BJ (cell line): Measurements from ENCODE around the gene CTNNA1. TPM values are rescaled to one million over a fixed set of nuclear protein-coding genes. Genes with fewer than 3 reads are reported as not detected.

Experiments
- CTCF ChIA-PET: fragments of 350-600 bp; formaldehyde crosslinking; extraction: SDS; loops from one replicate; lab custom pipeline; 2021; ENCODE audit warnings: antibody characterized with exemption, inconsistent platforms; lab: Yijun Ruan, JAX
- POLR2A ChIA-PET: fragments of 300-600 bp; sonication (Branson Sonifier 250); formaldehyde crosslinking; extraction: SDS; loops from one replicate; lab custom pipeline; 2021; ENCODE audit warnings: antibody characterized with exemption; lab: Charles Lee
- DNase-seq: peaks from one replicate; pipeline ENCODE4 v3.0.0-alpha.2; 2011; ENCODE audit warnings: low read depth
- H3K27me3 ChIP-seq: 2 replicates; pipeline ENCODE4 v1.6.0; 2011; ENCODE audit warnings: low read length; ENCODE audit not compliant: control insufficient read depth, insufficient read depth
- H3K36me3 ChIP-seq: 2 replicates; pipeline ENCODE4 v1.5.1; 2011; ENCODE audit warnings: low read length; ENCODE audit not compliant: control insufficient read depth, insufficient read depth
- H3K4me3 ChIP-seq: 2 replicates; pipeline ENCODE4 v1.5.1; 2011; ENCODE audit warnings: low read depth, mild to moderate bottlenecking, control low read depth, low read length
- polyA plus RNA-seq: library from polyadenylated mRNA; depleted of rRNA; stranded (reverse); fragments of >200 nt; gene quantifications from 2 replicates; pipeline ENCODE4 v1.2.3, GENCODE V29; 2011
- TF ChIP-seq, protein P1 (sequence below): IDR thresholded peaks from 2 replicates; pipeline ENCODE4 v1.5.1; 2011; ENCODE audit warnings: low read depth, mild to moderate bottlenecking, control low read depth, inconsistent platforms, low read length, moderate library complexity; ENCODE audit not compliant: insufficient read depth

The CTNNA1 gene
- polyA plus RNA-seq, 1 experiment = 169 TPM

DNA sequence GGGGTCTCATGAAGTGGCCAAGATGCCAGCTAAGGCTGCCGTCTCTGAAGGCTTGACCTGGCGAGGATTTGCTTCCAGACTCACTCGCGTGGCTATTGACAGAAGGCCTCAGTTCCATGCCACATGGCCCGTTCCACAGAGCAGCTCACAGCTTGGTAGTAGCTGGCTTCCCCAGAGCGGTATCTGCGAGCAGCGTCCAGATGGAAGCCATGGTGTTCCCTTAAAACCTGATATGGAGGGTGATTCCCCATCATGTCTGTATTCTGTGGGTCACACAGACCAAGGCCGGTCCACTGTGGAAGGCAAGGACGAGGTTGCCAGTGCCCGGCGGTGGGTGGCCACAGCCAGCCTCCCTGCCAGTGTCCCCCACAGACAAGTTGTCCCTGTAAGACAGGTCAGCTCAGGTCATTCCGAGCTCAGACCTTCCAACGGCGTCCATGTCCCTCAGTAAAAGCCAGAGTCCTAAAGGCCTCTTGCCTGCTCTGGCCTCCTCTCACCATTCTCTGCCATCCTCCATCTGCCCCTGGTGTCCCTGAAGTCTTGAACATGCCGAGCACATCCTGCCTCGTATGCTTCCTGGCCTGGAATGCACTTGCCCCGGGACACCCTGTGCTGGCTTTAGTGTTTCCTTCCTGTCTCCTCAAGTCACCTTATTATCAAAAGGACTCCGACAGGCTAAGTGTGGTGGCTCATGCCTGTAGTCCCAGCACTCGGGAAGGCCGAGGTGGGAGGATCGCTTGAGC lies 183.2 kb downstream of the CTNNA1 start:
- ChIA-PET CTCF (no interaction called here), POLR2A (no interaction called here)
- TF ChIP-seq, protein P1, sequence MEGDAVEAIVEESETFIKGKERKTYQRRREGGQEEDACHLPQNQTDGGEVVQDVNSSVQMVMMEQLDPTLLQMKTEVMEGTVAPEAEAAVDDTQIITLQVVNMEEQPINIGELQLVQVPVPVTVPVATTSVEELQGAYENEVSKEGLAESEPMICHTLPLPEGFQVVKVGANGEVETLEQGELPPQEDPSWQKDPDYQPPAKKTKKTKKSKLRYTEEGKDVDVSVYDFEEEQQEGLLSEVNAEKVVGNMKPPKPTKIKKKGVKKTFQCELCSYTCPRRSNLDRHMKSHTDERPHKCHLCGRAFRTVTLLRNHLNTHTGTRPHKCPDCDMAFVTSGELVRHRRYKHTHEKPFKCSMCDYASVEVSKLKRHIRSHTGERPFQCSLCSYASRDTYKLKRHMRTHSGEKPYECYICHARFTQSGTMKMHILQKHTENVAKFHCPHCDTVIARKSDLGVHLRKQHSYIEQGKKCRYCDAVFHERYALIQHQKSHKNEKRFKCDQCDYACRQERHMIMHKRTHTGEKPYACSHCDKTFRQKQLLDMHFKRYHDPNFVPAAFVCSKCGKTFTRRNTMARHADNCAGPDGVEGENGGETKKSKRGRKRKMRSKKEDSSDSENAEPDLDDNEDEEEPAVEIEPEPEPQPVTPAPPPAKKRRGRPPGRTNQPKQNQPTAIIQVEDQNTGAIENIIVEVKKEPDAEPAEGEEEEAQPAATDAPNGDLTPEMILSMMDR = no peak
- Histone ChIP-seq H3K4me3 (no peak overlapping the region), H3K36me3 (peaks cover 30% of the 10 kb centered on the region), H3K27me3 (no peaks in the 10 kb centered on the region)
- DNase-seq = no peak

DNA sequence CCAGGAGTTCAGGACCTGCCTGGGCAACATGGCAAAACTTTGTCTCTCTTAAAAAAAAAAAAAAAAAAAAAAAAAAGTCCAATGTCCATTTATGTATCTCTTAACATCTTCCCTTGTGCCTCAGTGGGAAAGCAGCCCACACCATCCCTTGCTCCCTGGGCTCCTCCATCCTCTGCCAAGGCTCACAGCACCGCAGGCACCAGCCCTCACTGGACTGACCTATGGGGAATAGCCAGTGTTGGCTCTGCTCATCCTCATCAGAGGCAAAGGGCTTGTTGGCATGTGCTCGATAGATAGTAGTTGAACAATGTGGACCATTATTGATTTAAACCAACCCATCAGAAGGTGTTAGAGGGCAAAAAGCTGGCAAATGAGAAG lies 183.7 kb downstream of the CTNNA1 start:
- POLR2A ChIA-PET = no interaction called here
- CTCF ChIA-PET = no interaction called here
- no peak overlapping the region for H3K4me3 ChIP-seq
- TF ChIP-seq, protein P1 = no peak
- H3K27me3 ChIP-seq = no peaks in the 10 kb centered on the region
- no peak for DNase-seq
- peaks cover 27% of the 10 kb centered on the region for H3K36me3 ChIP-seq

DNA sequence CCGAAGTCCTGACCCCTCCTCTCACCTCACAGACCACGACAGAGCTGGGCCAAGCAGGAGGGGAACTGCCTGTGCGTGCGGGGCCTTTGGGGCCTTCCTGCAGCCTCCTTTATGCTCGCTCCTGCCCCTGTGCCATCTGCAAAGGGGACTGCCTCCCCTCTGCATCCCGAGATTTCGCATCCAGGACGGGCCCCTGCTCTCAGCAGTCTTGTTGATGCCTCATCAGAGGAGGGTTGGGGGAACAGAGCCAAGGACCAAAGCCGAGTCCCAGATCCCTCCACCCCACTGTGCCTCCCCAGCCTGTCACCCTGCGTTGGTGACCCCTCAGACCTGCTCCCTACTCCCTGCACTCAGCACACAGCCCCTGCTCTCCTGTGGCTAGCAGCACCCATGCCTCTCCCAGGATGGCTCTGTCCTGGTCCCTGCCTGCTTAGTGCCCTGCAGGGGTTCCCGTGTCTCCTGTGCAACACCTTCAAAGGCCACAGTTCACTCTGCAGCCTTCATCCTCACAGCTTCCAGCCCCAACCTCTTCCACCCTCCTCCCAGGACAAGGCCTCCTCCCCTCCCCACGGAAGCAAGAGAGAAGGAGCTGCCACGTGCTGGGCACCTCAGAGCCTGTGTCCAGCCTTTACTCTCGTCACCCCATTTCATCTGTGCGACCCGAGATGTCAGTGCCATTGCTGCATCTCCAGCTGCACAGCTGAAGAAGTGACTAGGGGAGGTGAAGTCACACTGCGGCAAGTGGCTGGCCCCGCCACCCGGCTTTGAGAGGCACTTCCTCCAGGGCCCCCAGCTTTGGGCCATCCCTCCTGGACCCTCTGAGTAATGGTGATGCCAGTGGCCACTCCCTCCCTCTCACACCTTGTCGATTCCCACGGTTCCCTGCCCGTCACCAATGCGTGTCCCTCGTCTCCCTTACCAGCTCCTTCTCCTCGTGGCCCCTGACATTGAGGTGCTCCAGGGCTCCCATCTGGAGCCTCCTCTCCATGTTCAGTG lies 184.5 kb downstream of the CTNNA1 start:
- TF ChIP-seq, protein P1 = no peak
- no peak for DNase-seq
- Histone ChIP-seq H3K4me3 (no peak overlapping the region), H3K27me3 (no peaks in the 10 kb centered on the region), H3K36me3 (peaks cover 20% of the 10 kb centered on the region)
- ChIA-PET CTCF (no interaction called here), POLR2A (no interaction called here)

DNA sequence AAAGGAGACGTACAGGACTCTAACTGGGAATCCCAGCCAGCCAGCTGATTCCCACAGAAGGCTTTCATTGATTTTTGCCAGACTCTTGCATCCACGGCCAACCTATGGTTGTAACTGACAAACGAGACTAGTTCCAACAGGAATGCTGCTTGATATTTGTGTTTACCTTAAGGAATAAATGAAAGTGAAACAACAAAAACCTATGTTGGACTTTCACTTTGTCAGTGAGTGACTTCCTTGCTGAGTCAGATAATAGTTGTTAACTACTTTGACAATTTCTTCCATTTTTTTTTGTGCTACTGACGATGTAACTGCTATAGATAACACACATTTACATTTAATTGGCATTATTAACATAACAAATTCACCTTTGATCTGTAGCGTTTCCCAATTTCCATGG lies 185.3 kb downstream of the CTNNA1 start:
- no peak overlapping the region for H3K4me3 ChIP-seq
- H3K36me3 ChIP-seq = peaks cover 16% of the 10 kb centered on the region
- ChIA-PET CTCF (no interaction called here), POLR2A (no interaction called here)
- TF ChIP-seq, protein P1 = no peak
- H3K27me3 ChIP-seq = no peaks in the 10 kb centered on the region
- no peak for DNase-seq

DNA sequence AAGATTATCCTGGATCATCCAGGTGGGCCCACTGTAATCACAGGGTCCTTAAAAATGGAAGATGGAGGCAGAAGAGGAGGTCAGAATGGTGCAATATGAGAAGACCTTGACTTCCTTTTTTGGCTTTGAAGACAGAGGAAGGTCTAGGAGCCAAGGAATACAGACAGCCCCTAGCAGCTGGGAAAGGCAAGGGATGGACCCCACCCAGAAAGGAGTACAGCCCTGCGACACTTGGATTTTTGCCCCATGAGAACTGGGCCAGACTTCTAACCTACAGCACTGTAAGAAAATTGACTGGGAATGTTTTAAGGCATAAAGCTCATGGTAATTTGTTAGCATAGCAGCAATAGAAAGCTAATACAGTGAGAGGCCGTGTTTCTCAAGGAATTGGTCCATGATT lies 188.8 kb downstream of the CTNNA1 start:
- Histone ChIP-seq H3K36me3 (peaks cover 4% of the 10 kb centered on the region), H3K27me3 (no peaks in the 10 kb centered on the region), H3K4me3 (no peak overlapping the region)
- ChIA-PET POLR2A (no interaction called here), CTCF (interaction anchor here (0.5 kb wide), 1 partner anchor 292 kb away, joined by 3 read pairs; no protein-coding TSS in a partner anchor)
- TF ChIP-seq, protein P1 = no peak
- no peak for DNase-seq
